HCT116 (cell line): ENCODE data around the gene CISD3. TPM values are rescaled to one million over a fixed set of nuclear protein-coding genes. Genes with fewer than 3 reads are reported as not detected.

ENCODE experiments used
- ATAC-seq: fragments of 200-7000 bp; cut with Tn5 transposase; 2 replicates; pipeline ENCODE4 v1.9.1; 2020; ENCODE audit warnings: mild to moderate bottlenecking, moderate library complexity
- BruUV-seq: library from RNA; stranded (reverse); fragments of 400-500 nt; replicated peaks from 2 replicates; lab custom pipeline; 2021; lab: Mats Ljungman, UMichigan
- CTCF ChIA-PET: fragments of 300-600 bp; sonication (Branson Sonifier 250); formaldehyde crosslinking; loops from one replicate; lab custom pipeline; 2021; ENCODE audit warnings: antibody characterized with exemption; lab: Charles Lee
- POLR2A ChIA-PET: fragments of 300-600, 350-600 bp; sonication (Branson Sonifier 250); formaldehyde crosslinking; loops from one replicate; lab custom pipeline; 2021; ENCODE audit warnings: antibody characterized with exemption; lab: Charles Lee
- RAD21 ChIA-PET, 2 experiments: fragments of 300-600 bp; sonication (Branson Sonifier 250); formaldehyde crosslinking; loops; one replicate each; lab custom pipeline; 2023; ENCODE audit warnings: low total read pairs in 2 of 2; ENCODE audit not compliant: uncharacterized antibody in 2 of 2, unreplicated experiment in 2 of 2, low non-redundant PET in 1 of 2; lab: Charles Lee
- DNase-seq: peaks from one replicate; pipeline ENCODE4 v3.0.0-alpha.2; 2010; ENCODE audit warnings: low read depth, low spot score
- H2AFZ ChIP-seq: fragments of 200-600 bp; shearing (Covaris generic), sonication (generic); 2 replicates; pipeline ENCODE4 v1.6.1; 2017; ENCODE audit warnings: low read depth, mixed run types, mixed read lengths, antibody characterized with exemption, low read length; ENCODE audit not compliant: poor library complexity, severe bottlenecking
- H3K27ac ChIP-seq: 2 replicates; pipeline ENCODE4 v1.5.1; 2012; ENCODE audit warnings: low read depth, low read length
- H3K27me3 ChIP-seq: fragments of 200-600 bp; sonication (generic); 2 replicates; pipeline ENCODE4 v1.6.1; 2016; ENCODE audit warnings: mixed run types, low read length, mixed read lengths; ENCODE audit not compliant: insufficient read depth
- H3K36me3 ChIP-seq, 2 experiments: fragments of 200-500 bp in 1 of 2; fragments of 200-600 bp in 1 of 2; sonication (Bioruptor generic) in 1 of 2; sonication (generic) in 1 of 2; 2 replicates each; pipeline versions ENCODE4 v1.5.1 to v1.6.1; 2014 to 2016; ENCODE audit warnings: low read length in 2 of 2, inconsistent platforms in 1 of 2, mixed read lengths in 1 of 2, mixed run types in 1 of 2; ENCODE audit not compliant: insufficient read depth in 2 of 2, control insufficient read depth in 1 of 2
- H3K4me1 ChIP-seq, 2 experiments: fragments of 200-600 bp in 1 of 2; sonication (generic) in 1 of 2; 2 replicates each; pipeline versions ENCODE4 v1.5.1 to v1.6.1; 2012 to 2017; ENCODE audit warnings: low read length in 2 of 2, inconsistent platforms in 1 of 2, mild to moderate bottlenecking in 1 of 2, mixed read lengths in 1 of 2, mixed run types in 1 of 2, moderate library complexity in 1 of 2; ENCODE audit not compliant: insufficient read depth in 2 of 2, control insufficient read depth in 1 of 2
- H3K4me2 ChIP-seq: fragments of 200-600 bp; sonication (generic); 2 replicates; pipeline ENCODE4 v1.6.1; 2017; ENCODE audit warnings: mixed run types, low read length, mixed read lengths
- H3K4me3 ChIP-seq, 2 experiments: fragments of 200-600 bp in 1 of 2; sonication (generic) in 1 of 2; replicated peaks in 1 of 2; 2 replicates each; pipeline ENCODE4 v1.5.1; 2011 to 2016; ENCODE audit warnings: low read length in 2 of 2, control low read depth in 1 of 2, low read depth in 1 of 2, mild to moderate bottlenecking in 1 of 2, mixed read lengths in 1 of 2, mixed run types in 1 of 2
- H3K79me2 ChIP-seq: fragments of 200-600 bp; sonication (generic); 2 replicates; pipeline ENCODE4 v1.6.1; 2017; ENCODE audit warnings: mild to moderate bottlenecking, mixed run types, low read length, moderate library complexity, mixed read lengths; ENCODE audit not compliant: insufficient read depth
- H3K9ac ChIP-seq: fragments of 200-600 bp; sonication (generic); 2 replicates; pipeline ENCODE4 v1.6.1; 2016; ENCODE audit warnings: low read length, mixed read lengths
- H3K9me2 ChIP-seq: fragments of 200-600 bp; sonication (generic), shearing (Covaris generic); 2 replicates; pipeline ENCODE4 v1.6.1; 2017; ENCODE audit warnings: mixed run types, mild to moderate bottlenecking, moderate library complexity; ENCODE audit not compliant: insufficient read depth
- H3K9me3 ChIP-seq, 2 experiments: fragments of 200-500 bp in 1 of 2; fragments of 200-600 bp in 1 of 2; sonication (Bioruptor generic) in 1 of 2; sonication (generic) in 1 of 2; 2 replicates each; pipeline ENCODE4 v1.6.1; 2014 to 2017; ENCODE audit warnings: low read length in 2 of 2, mixed read lengths in 2 of 2, inconsistent platforms in 1 of 2, low read depth in 1 of 2, mild to moderate bottlenecking in 1 of 2, mixed run types in 1 of 2, moderate library complexity in 1 of 2; ENCODE audit not compliant: control insufficient read depth in 1 of 2, insufficient read depth in 1 of 2
- H4K20me1 ChIP-seq: fragments of 200-600 bp; sonication (generic), shearing (Covaris generic); 2 replicates; pipeline ENCODE4 v1.6.1; 2017; ENCODE audit warnings: mixed run types, mild to moderate bottlenecking, moderate library complexity; ENCODE audit not compliant: insufficient read depth
- EGR1 ChIP-seq: IDR thresholded peaks from 2 replicates; pipeline ENCODE4 v1.6.1; 2012; ENCODE audit warnings: low read depth
- ELF1 ChIP-seq: IDR thresholded peaks from 2 replicates; pipeline ENCODE4 v1.6.1; 2012; ENCODE audit warnings: low read depth, borderline replicate concordance
- EZH2phosphoT487 ChIP-seq: fragments of 200-600 bp; IDR thresholded peaks from 2 replicates; pipeline ENCODE4 v1.6.1; 2018; ENCODE audit warnings: antibody characterized with exemption, borderline replicate concordance
- FOSL1 ChIP-seq: IDR thresholded peaks from 2 replicates; pipeline ENCODE4 v1.6.1; 2012; ENCODE audit warnings: low read depth
- POLR2A ChIP-seq: IDR thresholded peaks from 2 replicates; pipeline ENCODE4 v1.7.0; 2011; ENCODE audit warnings: borderline replicate concordance; ENCODE audit not compliant: insufficient read depth, insufficient read length; ENCODE audit errors: extremely low read depth
- RAD21 ChIP-seq: IDR thresholded peaks from 2 replicates; pipeline ENCODE4 v1.6.1; 2012; ENCODE audit warnings: low read depth, mild to moderate bottlenecking
- SP1 ChIP-seq: IDR thresholded peaks from 2 replicates; pipeline ENCODE4 v1.6.1; 2012; ENCODE audit warnings: low read depth
- TCF7L2 ChIP-seq: IDR thresholded peaks from 2 replicates; pipeline ENCODE4 v1.7.0; 2011; ENCODE audit warnings: borderline replicate concordance, inconsistent platforms; ENCODE audit not compliant: insufficient read depth, insufficient read length; ENCODE audit errors: extremely low read depth
- YY1 ChIP-seq: IDR thresholded peaks from 2 replicates; pipeline ENCODE4 v1.6.1; 2011; ENCODE audit warnings: low read length, low read depth, moderate library complexity, mild to moderate bottlenecking; ENCODE audit not compliant: insufficient replicate concordance; ENCODE audit errors: extremely low read depth
- ZFX ChIP-seq: fragments of 450-650 bp; IDR thresholded peaks from 2 replicates; pipeline ENCODE4 v1.6.1; 2017
- ZNF274 ChIP-seq: fragments of 200-500 bp; sonication (Bioruptor generic); IDR thresholded peaks from 2 replicates; pipeline ENCODE4 v1.6.1; 2014; ENCODE audit warnings: mild to moderate bottlenecking, low read depth, low read length, inconsistent platforms
- intact Hi-C: fragments of 100-400 bp; cut with micrococcal nuclease; formaldehyde crosslinking; loops from 2 replicates; pipeline ENCODE4 v1.10.0; 2022
- total RNA-seq: library from RNA; stranded (reverse); gene quantifications from one replicate; pipeline ENCODE4 v1.2.1, GENCODE V29; 2021; ENCODE audit not compliant: unreplicated experiment
- TF ChIP-seq, protein P1 (sequence below): IDR thresholded peaks from 2 replicates; pipeline ENCODE4 v1.6.1; 2012
- TF ChIP-seq, protein P2 (sequence below), 3 experiments: fragments of 200-600 bp in 1 of 3; sonication (generic) in 1 of 3; IDR thresholded peaks in 2 of 3; conservative IDR thresholded peaks in 1 of 3; 2 replicates each; pipeline ENCODE4 v1.5.1; 2012 to 2017; ENCODE audit warnings: low read depth in 2 of 3, low read length in 2 of 3, antibody characterized with exemption in 1 of 3, borderline replicate concordance in 1 of 3, control low read depth in 1 of 3, mild to moderate bottlenecking in 1 of 3, mixed read lengths in 1 of 3, mixed run types in 1 of 3, moderate library complexity in 1 of 3; ENCODE audit not compliant: insufficient read depth in 1 of 3
- TF ChIP-seq, protein P3 (sequence below): IDR thresholded peaks from 2 replicates; pipeline ENCODE4 v1.6.1; 2011; ENCODE audit warnings: mild to moderate bottlenecking, low read length, moderate library complexity; ENCODE audit not compliant: insufficient replicate concordance; ENCODE audit errors: extremely low read depth
- TF ChIP-seq, protein P4 (sequence below): IDR thresholded peaks from 2 replicates; pipeline ENCODE4 v1.6.1; 2012; ENCODE audit warnings: low read depth

CISD3 gene
- total RNA-seq, 1 experiment from 2014 or later: 50.2 TPM

DNA sequence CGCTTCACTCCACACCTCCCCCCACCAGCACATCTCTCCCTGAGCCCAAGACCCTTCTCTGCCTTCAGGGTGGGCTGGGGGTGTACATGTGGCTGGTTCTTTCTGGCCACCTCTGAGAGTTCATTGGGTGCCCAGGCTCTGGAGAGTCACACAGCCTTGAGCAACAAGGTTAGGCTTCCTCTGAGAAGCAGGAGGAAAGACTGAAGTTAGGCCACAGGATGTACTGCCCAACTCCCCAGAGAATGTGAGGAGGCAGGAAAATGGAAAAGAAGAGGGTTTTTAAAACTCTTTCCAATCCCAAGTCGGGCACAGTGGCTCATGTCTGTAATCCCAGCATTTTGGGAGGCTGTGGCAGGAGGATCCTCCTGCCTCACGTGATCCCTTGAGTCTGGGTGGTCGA lies 10.7 kb downstream of the CISD3 start:
- H3K27ac ChIP-seq: no peak overlapping the region
- H3K79me2 ChIP-seq: peaks cover 52% of the 10 kb centered on the region
- no peak overlapping the region for H3K9ac ChIP-seq
- no peaks in the 10 kb centered on the region for H3K9me3 ChIP-seq
- no peaks in the 10 kb centered on the region for H3K27me3 ChIP-seq
- H3K9me2 ChIP-seq: no peaks in the 10 kb centered on the region
- ChIA-PET POLR2A (no interaction called here), RAD21 (no interaction called here), CTCF (no interaction called here)
- no peak for ATAC-seq
- peaks cover 11 to 18% of the 10 kb centered on the region in 2 experiments; a peak in 3 of 4 replicates for H3K4me1 ChIP-seq
- no peaks in the 10 kb centered on the region for H4K20me1 ChIP-seq
- no peak overlapping the region for H3K4me2 ChIP-seq
- no peak for DNase-seq
- intact Hi-C loops: no loop called here
- no peak overlapping the region for H3K4me3 ChIP-seq
- TF ChIP-seq, protein P1, sequence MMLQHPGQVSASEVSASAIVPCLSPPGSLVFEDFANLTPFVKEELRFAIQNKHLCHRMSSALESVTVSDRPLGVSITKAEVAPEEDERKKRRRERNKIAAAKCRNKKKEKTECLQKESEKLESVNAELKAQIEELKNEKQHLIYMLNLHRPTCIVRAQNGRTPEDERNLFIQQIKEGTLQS: no peak
- TF ChIP-seq, protein P2, sequence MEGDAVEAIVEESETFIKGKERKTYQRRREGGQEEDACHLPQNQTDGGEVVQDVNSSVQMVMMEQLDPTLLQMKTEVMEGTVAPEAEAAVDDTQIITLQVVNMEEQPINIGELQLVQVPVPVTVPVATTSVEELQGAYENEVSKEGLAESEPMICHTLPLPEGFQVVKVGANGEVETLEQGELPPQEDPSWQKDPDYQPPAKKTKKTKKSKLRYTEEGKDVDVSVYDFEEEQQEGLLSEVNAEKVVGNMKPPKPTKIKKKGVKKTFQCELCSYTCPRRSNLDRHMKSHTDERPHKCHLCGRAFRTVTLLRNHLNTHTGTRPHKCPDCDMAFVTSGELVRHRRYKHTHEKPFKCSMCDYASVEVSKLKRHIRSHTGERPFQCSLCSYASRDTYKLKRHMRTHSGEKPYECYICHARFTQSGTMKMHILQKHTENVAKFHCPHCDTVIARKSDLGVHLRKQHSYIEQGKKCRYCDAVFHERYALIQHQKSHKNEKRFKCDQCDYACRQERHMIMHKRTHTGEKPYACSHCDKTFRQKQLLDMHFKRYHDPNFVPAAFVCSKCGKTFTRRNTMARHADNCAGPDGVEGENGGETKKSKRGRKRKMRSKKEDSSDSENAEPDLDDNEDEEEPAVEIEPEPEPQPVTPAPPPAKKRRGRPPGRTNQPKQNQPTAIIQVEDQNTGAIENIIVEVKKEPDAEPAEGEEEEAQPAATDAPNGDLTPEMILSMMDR (IDR thresholded peaks at IDR 0.05 in 2 of 3, conservative IDR thresholded peaks at IDR 0.05 in 1 of 3; ENCODE audit: borderline replicate concordance in 1 of 3, insufficient read depth in 1 of 3, low read depth in 2 of 3, low read length in 2 of 3): no peak
- TF ChIP-seq FOSL1 (no peak), POLR2A (no peak), RAD21 (no peak), YY1 (no peak), ZNF274 (no peak), EGR1 (no peak), EZH2phosphoT487 (no peak), SP1 (no peak), ELF1 (no peak), TCF7L2 (no peak), ZFX (no peak)
- TF ChIP-seq, protein P3, sequence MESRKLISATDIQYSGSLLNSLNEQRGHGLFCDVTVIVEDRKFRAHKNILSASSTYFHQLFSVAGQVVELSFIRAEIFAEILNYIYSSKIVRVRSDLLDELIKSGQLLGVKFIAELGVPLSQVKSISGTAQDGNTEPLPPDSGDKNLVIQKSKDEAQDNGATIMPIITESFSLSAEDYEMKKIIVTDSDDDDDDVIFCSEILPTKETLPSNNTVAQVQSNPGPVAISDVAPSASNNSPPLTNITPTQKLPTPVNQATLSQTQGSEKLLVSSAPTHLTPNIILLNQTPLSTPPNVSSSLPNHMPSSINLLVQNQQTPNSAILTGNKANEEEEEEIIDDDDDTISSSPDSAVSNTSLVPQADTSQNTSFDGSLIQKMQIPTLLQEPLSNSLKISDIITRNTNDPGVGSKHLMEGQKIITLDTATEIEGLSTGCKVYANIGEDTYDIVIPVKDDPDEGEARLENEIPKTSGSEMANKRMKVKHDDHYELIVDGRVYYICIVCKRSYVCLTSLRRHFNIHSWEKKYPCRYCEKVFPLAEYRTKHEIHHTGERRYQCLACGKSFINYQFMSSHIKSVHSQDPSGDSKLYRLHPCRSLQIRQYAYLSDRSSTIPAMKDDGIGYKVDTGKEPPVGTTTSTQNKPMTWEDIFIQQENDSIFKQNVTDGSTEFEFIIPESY: no peak
- TF ChIP-seq, protein P4, sequence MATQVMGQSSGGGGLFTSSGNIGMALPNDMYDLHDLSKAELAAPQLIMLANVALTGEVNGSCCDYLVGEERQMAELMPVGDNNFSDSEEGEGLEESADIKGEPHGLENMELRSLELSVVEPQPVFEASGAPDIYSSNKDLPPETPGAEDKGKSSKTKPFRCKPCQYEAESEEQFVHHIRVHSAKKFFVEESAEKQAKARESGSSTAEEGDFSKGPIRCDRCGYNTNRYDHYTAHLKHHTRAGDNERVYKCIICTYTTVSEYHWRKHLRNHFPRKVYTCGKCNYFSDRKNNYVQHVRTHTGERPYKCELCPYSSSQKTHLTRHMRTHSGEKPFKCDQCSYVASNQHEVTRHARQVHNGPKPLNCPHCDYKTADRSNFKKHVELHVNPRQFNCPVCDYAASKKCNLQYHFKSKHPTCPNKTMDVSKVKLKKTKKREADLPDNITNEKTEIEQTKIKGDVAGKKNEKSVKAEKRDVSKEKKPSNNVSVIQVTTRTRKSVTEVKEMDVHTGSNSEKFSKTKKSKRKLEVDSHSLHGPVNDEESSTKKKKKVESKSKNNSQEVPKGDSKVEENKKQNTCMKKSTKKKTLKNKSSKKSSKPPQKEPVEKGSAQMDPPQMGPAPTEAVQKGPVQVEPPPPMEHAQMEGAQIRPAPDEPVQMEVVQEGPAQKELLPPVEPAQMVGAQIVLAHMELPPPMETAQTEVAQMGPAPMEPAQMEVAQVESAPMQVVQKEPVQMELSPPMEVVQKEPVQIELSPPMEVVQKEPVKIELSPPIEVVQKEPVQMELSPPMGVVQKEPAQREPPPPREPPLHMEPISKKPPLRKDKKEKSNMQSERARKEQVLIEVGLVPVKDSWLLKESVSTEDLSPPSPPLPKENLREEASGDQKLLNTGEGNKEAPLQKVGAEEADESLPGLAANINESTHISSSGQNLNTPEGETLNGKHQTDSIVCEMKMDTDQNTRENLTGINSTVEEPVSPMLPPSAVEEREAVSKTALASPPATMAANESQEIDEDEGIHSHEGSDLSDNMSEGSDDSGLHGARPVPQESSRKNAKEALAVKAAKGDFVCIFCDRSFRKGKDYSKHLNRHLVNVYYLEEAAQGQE: no peak
- no peak overlapping the region for H2AFZ ChIP-seq
- H3K36me3 ChIP-seq: peaks cover 16 to 21% of the 10 kb centered on the region in 2 experiments; a peak in 3 of 4 replicates
- BruUV-seq: no TSS peak
